Spinal cord (tissue), 10 donors: ENCODE data around the gene KTI12. TPM values are rescaled to one million over a fixed set of nuclear protein-coding genes. Genes with fewer than 3 reads are reported as not detected.
"Not testable (repeated sequence)": the region's sequence is repeated elsewhere in the genome, so short reads cannot be mapped to it uniquely, and the experiment has no call there.

Source experiments
- DNase-seq, 6 donors: peaks; one replicate each; pipeline versions ENCODE4 v3.0.0 to v3.0.0-alpha.2; 2013 to 2015; ENCODE audit warnings: low spot score in 6 of 6, low read depth in 4 of 6
- H3K27ac ChIP-seq: one replicate; pipeline ENCODE4 v1.5.1; 2013; ENCODE audit warnings: low read depth, low read length, control low read depth
- H3K27me3 ChIP-seq: one replicate; pipeline ENCODE4 v1.6.1; 2013; ENCODE audit warnings: low read length; ENCODE audit not compliant: control insufficient read depth, insufficient read depth
- H3K36me3 ChIP-seq: one replicate; pipeline ENCODE4 v1.6.1; 2013; ENCODE audit warnings: low read length; ENCODE audit not compliant: control insufficient read depth, insufficient read depth
- H3K4me1 ChIP-seq: one replicate; pipeline ENCODE4 v1.6.1; 2013; ENCODE audit warnings: low read length; ENCODE audit not compliant: control insufficient read depth, insufficient read depth
- H3K4me3 ChIP-seq: one replicate; pipeline ENCODE4 v1.5.1; 2013; ENCODE audit warnings: low read depth, low read length, control low read depth
- H3K9me3 ChIP-seq: one replicate; pipeline ENCODE4 v1.6.1; 2013; ENCODE audit warnings: low read length; ENCODE audit not compliant: control insufficient read depth, insufficient read depth
- WGBS: methylation state at CpG from one replicate; pipeline ENCODE4 v1.1.5; 2013; ENCODE audit warnings: missing lambda C conversion rate; ENCODE audit not compliant: insufficient coverage; 5-methylcytosine and 5-hydroxymethylcytosine counted together
- polyA plus RNA-seq, 2 donors: library from polyadenylated mRNA; unstranded; fragments of 120-200 nt; gene quantifications; one replicate each; pipeline ENCODE4 v1.2.1, GENCODE V29; 2013; ENCODE audit not compliant: insufficient read length in 2 of 2
- total RNA-seq, 2 donors: library from RNA; depleted of rRNA in 1 of 2; stranded (reverse); fragments of 120-200 nt in 1 of 2; fragments of >200 nt in 1 of 2; gene quantifications; one replicate each; pipeline versions ENCODE4 v1.2.3 to v1.2.4, GENCODE V29; 2013 to 2014
- donor health status: healthy.

KTI12 gene
- total and polyA plus RNA-seq, 4 donors: 5.6 to 7.0 (median 6.1) TPM

DNA sequence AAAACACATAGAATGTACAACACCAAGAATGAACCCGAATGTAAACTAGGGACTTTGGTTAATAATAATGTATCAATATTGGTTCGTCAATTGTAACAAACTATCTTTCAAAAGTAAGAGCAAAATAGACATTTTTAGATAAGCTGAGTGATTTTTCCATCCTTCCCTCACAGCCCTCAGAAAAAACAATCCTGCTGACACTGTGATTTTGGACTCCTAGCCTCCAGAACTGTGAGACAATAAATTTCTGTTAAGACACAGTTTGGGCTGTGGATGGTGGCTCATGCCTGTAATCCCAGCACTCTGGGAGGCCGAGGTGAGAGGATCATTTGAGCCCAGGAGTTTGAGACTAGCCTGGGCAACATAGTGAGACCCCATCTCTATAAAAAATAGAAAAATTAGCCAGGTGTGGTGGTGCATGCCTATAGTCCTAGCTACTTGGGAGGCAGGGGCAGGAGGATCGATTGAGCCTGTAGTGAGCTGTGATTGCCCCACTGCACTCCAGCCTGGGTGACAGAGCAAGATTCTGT is 12.1 kb upstream of the KTI12 start:
- not testable (repeated sequence) for H3K27me3 ChIP-seq, H3K36me3 ChIP-seq, DNase-seq, H3K4me3 ChIP-seq, H3K27ac ChIP-seq, H3K4me1 ChIP-seq, H3K9me3 ChIP-seq
- WGBS: 84% methylated on average over 2 of the region's 4 CpGs

DNA sequence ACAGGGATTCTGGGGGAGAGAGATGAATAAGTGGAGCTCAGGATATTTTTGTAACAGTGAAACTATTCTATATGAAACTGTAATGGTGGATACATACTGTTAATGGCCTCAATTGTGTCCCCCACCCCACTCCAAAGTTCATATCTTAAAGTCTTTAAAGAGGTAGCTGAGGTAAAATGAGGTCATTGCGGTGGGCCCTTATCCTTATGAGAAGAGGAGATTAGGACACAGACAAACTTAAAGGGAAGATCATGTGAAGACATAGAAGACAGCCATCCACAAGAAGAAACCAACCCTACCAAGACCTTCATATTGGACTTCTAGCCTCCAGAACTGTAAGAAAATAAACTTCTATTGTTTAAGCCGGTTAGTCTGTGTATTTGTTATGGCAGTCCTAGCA is 11.6 kb upstream of the KTI12 start:
- no peak for DNase-seq
- H3K36me3 ChIP-seq: peaks cover 9% of the 10 kb centered on the region
- WGBS: no CpG with 5 or more reads among the region's 2 CpGs
- no peaks in the 10 kb centered on the region for H3K27me3 ChIP-seq
- H3K4me1 ChIP-seq: no peaks in the 10 kb centered on the region
- no peak overlapping the region for H3K27ac ChIP-seq
- no peaks in the 10 kb centered on the region for H3K9me3 ChIP-seq
- no peak overlapping the region for H3K4me3 ChIP-seq

DNA sequence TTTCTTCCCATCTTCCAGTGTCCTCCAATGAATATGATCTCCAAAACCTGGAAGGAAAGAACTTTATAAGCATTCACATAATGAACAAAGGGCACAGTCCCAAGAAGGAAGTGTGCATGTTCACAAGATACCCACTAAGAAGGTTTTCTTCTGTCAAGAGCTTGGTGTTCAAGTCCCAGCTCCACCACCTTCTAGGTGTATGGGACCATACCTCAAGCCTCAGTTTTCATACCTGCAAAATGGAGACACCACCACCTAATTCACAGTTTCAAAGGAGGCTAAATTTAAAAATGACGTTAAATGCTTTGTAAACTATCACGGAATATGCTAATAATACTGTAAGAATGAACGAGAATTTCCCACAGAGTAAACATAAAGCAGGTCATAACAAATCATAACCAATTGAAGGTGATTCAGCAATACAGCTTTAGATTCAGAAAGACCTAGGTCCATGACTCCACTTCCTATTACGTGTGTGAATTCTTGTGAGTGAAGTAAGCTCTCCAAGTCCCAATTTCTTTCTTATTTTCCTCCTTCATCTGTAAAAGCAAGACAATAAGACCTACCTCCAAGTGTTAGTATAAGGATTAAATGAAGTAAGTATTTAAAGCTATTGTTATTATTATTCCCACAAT is 8.1 kb upstream of the KTI12 start:
- no peak overlapping the region for H3K4me3 ChIP-seq
- H3K9me3 ChIP-seq: no peaks in the 10 kb centered on the region
- H3K36me3 ChIP-seq: peaks cover 18% of the 10 kb centered on the region
- no peak overlapping the region for H3K27ac ChIP-seq
- no peaks in the 10 kb centered on the region for H3K27me3 ChIP-seq
- no CpG with 5 or more reads among the region's 4 CpGs for WGBS
- no peak for DNase-seq
- H3K4me1 ChIP-seq: no peaks in the 10 kb centered on the region

DNA sequence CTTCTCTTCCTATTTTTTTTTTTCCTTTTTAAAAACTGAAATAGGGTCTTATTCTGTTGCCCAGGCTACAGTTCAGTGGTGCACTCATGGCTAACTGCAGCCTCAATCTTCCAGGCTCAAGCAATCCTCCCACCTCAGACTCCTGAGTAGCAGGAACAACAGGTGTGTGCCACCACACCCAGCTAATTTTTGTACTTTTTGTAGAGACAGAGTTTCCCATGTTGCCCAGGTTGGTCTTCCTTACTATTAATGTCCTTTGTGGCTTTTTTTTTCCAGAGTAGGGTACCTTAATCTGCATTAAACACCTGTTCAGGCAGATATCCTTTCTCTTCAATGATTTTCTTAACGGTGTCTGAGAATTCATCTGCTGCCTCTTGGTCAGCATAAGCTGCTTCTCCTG is 4.3 kb upstream of the KTI12 start:
- Histone ChIP-seq H3K9me3 (no peaks in the 10 kb centered on the region), H3K4me1 (peaks cover 4% of the 10 kb centered on the region), H3K27me3 (no peaks in the 10 kb centered on the region), H3K36me3 (peaks cover 21% of the 10 kb centered on the region), H3K4me3 (no peak overlapping the region), H3K27ac (no peak overlapping the region)
- WGBS: no CpG with 5 or more reads among the region's 1 CpG
- no peak for DNase-seq

- Histone ChIP-seq H3K36me3 (peaks cover 21% of the 10 kb centered on the region), H3K27me3 (no peaks in the 10 kb centered on the region), H3K27ac (no peak overlapping the region), H3K4me3 (no peak overlapping the region), H3K4me1 (peaks cover 9% of the 10 kb centered on the region), H3K9me3 (no peaks in the 10 kb centered on the region)
- 92% methylated on average over 5 of the region's 5 CpGs for WGBS
- no peak for DNase-seq
These were observed 3.8 kb upstream of the KTI12 start for GRCh38 chr1:52037402-52037814.

GRCh38 chr1:52034050-52034384 is 407 bp upstream of the KTI12 start:
- Histone ChIP-seq H3K27ac (peak overlapping the region; percentile 92), H3K36me3 (peaks cover 6% of the 10 kb centered on the region), H3K4me3 (peak overlapping the region; percentile 87), H3K4me1 (peaks cover 14% of the 10 kb centered on the region), H3K27me3 (no peaks in the 10 kb centered on the region), H3K9me3 (no peaks in the 10 kb centered on the region)
- no CpG with 5 or more reads among the region's 2 CpGs for WGBS
- DNase-seq: no peak

DNA sequence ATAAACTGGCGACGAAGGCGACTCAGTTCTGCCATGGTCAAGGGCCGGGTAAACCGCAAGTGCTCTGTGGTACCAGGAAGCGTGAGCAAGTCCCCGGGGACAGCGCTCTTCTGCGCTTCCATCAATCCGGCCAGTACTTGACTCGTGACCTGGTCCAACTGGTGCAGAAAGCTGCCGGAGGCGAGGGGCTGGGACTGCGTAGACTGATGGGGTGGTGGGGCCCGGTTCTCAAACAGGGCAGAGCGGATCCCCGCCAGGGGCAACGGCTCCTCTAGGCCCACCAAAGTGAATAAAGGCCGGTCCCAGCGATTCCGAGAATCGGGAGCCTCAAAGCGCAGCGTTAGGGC is 852 bp downstream of the KTI12 start:
- H3K4me3 ChIP-seq: peak overlapping the region; percentile 87
- H3K4me1 ChIP-seq: peaks cover 14% of the 10 kb centered on the region
- peaks cover 5% of the 10 kb centered on the region for H3K36me3 ChIP-seq
- no peaks in the 10 kb centered on the region for H3K9me3 ChIP-seq
- WGBS: 11% methylated on average over 24 of the region's 24 CpGs
- no peaks in the 10 kb centered on the region for H3K27me3 ChIP-seq
- no peak for DNase-seq
- H3K27ac ChIP-seq: peak overlapping the region; percentile 92

DNA sequence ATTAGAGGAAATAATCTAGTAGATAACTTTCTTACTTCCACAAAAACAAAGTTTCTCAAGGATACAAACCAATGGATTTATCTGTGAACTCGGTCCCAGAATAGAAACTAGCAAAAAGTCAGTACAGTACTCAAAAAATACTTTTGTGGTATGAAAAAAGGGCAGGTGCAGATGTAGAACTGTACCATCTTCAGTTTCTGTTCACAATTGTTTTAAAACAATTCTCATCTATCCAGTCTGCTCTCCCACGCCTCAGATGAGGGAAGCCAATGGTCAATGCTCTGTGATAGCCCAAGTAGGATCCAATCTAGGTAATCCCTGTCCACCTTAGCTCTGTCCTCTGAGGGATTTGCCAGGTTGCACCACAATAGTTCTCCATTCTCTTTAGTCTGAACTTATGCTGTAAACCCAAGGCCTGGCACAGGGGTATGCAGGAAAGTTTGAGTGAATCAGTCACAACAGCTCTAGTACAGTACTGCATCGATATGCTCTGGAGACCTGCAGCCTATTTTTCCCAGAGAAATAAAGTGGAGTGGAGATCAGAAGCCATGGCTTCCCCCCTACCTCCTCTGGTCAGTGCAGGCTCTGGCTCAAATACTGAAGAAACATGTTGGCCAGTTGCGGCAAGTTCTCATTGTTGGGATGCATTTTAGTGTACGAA is 1.4 kb downstream of the KTI12 start:
- DNase-seq: no peak
- no peaks in the 10 kb centered on the region for H3K27me3 ChIP-seq
- H3K27ac ChIP-seq: peak overlapping the region; percentile 92
- H3K36me3 ChIP-seq: peaks cover 7% of the 10 kb centered on the region
- no peaks in the 10 kb centered on the region for H3K9me3 ChIP-seq
- peaks cover 14% of the 10 kb centered on the region for H3K4me1 ChIP-seq
- peak overlapping the region; percentile 87 for H3K4me3 ChIP-seq
- 73% methylated on average over 4 of the region's 5 CpGs for WGBS

GRCh38 chr1:52028839-52029238 is 4.8 kb downstream of the KTI12 start:
- H3K4me3 ChIP-seq, DNase-seq, H3K9me3 ChIP-seq, H3K27me3 ChIP-seq, H3K27ac ChIP-seq: not testable (repeated sequence)
- Histone ChIP-seq H3K4me1 (peaks cover 14% of the 10 kb centered on the region), H3K36me3 (peaks cover 19% of the 10 kb centered on the region)
- no CpG with 5 or more reads among the region's 5 CpGs for WGBS

- peaks cover 14% of the 10 kb centered on the region for H3K4me1 ChIP-seq
- no CpG with 5 or more reads among the region's 1 CpG for WGBS
- no peak overlapping the region for H3K27ac ChIP-seq
- H3K4me3 ChIP-seq: no peak overlapping the region
- no peaks in the 10 kb centered on the region for H3K27me3 ChIP-seq
- H3K36me3 ChIP-seq: peaks cover 18% of the 10 kb centered on the region
- DNase-seq: no peak
- H3K9me3 ChIP-seq: no peaks in the 10 kb centered on the region
These were observed 5.3 kb downstream of the KTI12 start for GRCh38 chr1:52028328-52028727.
